Natural killer cell treated with Interleukin-12 subunit alpha and Interleukin-12 subunit beta and Interleukin-15 and Interleukin-18, amount 100 ng/mL, for 72 hours (primary cell): ENCODE measurements around the gene SIMC1. TPM values are rescaled to one million over a fixed set of nuclear protein-coding genes. Genes with fewer than 3 reads are reported as not detected.
"Not testable (repeated sequence)": the region's sequence is repeated elsewhere in the genome, so short reads cannot be mapped to it uniquely, and the experiment has no call there.

Source experiments
- ATAC-seq, 2 donors: fragments of 150-1000 bp; cut with Tn5 transposase in 1 of 2; sonication (Bioruptor Pico), chemical (Tn5 transposase) in 1 of 2; 2 replicates each; pipeline ENCODE4 v1.10.0; 2021
- DNase-seq: peaks from one replicate; pipeline ENCODE4 v3.0.0; 2022; ENCODE audit warnings: low spot score
- H3K27ac Mint-ChIP-seq, 2 donors: 1 replicate in 1 of 2; 2 replicates in 1 of 2; pipeline ENCODE4 v1.8.0; 2022; ENCODE audit warnings: mixed read lengths in 2 of 2, mild to moderate bottlenecking in 1 of 2, moderate library complexity in 1 of 2
- H3K27me3 Mint-ChIP-seq, 2 donors: 1 replicate in 1 of 2; 2 replicates in 1 of 2; pipeline ENCODE4 v1.8.0; 2022; ENCODE audit warnings: mixed read lengths in 2 of 2
- H3K36me3 Mint-ChIP-seq: one replicate; pipeline ENCODE4 v1.8.0; 2022; ENCODE audit warnings: mixed read lengths
- H3K4me1 Mint-ChIP-seq, 2 donors: 1 replicate in 1 of 2; 2 replicates in 1 of 2; pipeline ENCODE4 v1.8.0; 2022; ENCODE audit warnings: low read depth in 2 of 2, mixed read lengths in 2 of 2, mild to moderate bottlenecking in 1 of 2
- H3K4me3 Mint-ChIP-seq: one replicate; pipeline ENCODE4 v1.8.0; 2022; ENCODE audit warnings: mixed read lengths
- H3K9me3 Mint-ChIP-seq: 2 replicates; pipeline ENCODE4 v1.8.0; 2022; ENCODE audit warnings: mixed read lengths
- total RNA-seq, 2 donors: library from RNA; stranded (reverse); gene quantifications; one replicate each; pipeline ENCODE4 v1.2.3, GENCODE V29; 2022

The SIMC1 gene
- total RNA-seq, 2 donors from 2014 or later = 16.5 to 39.6 TPM

- not testable (repeated sequence) for DNase-seq, H3K4me1 Mint-ChIP-seq, H3K27me3 Mint-ChIP-seq, H3K36me3 Mint-ChIP-seq, H3K4me3 Mint-ChIP-seq, H3K27ac Mint-ChIP-seq, H3K9me3 Mint-ChIP-seq
- ATAC-seq = peak; percentile 38 to 82
Observed at GRCh38 chr5:176238645-176239283, 540 bp downstream of the SIMC1 start.

GRCh38 chr5:176239304-176239703 is 1.1 kb downstream of the SIMC1 start:
- not testable (repeated sequence) for H3K36me3 Mint-ChIP-seq, ATAC-seq, H3K9me3 Mint-ChIP-seq, H3K27ac Mint-ChIP-seq, DNase-seq, H3K4me3 Mint-ChIP-seq, H3K27me3 Mint-ChIP-seq, H3K4me1 Mint-ChIP-seq

- H3K4me3 Mint-ChIP-seq, ATAC-seq: not testable (repeated sequence)
Observed at GRCh38 chr5:176244318-176244717, 6.1 kb downstream of the SIMC1 start.

GRCh38 chr5:176245074-176245473 is 6.8 kb downstream of the SIMC1 start:
- H3K36me3 Mint-ChIP-seq, H3K27ac Mint-ChIP-seq, ATAC-seq, DNase-seq, H3K9me3 Mint-ChIP-seq, H3K27me3 Mint-ChIP-seq, H3K4me1 Mint-ChIP-seq, H3K4me3 Mint-ChIP-seq: not testable (repeated sequence)

More at GRCh38 chr5:176244318-176244717, 6.1 kb downstream of the SIMC1 start:
- H3K27me3 Mint-ChIP-seq, H3K36me3 Mint-ChIP-seq, H3K9me3 Mint-ChIP-seq, H3K4me1 Mint-ChIP-seq, DNase-seq, H3K27ac Mint-ChIP-seq: not testable (repeated sequence)

- H3K27me3 Mint-ChIP-seq, H3K27ac Mint-ChIP-seq, ATAC-seq, H3K9me3 Mint-ChIP-seq, H3K4me1 Mint-ChIP-seq, DNase-seq, H3K4me3 Mint-ChIP-seq, H3K36me3 Mint-ChIP-seq: not testable (repeated sequence)
Observed at GRCh38 chr5:176245489-176245888, 7.3 kb downstream of the SIMC1 start.

- not testable (repeated sequence) for DNase-seq, H3K27ac Mint-ChIP-seq, H3K27me3 Mint-ChIP-seq, ATAC-seq, H3K9me3 Mint-ChIP-seq, H3K36me3 Mint-ChIP-seq, H3K4me3 Mint-ChIP-seq
- peaks cover 4 to 11% of the 10 kb centered on the region in 2 donors for H3K4me1 Mint-ChIP-seq
Observed at GRCh38 chr5:176250691-176251090, 12.5 kb downstream of the SIMC1 start.

- DNase-seq = not testable (repeated sequence)
Observed at GRCh38 chr5:176252171-176252570, 13.9 kb downstream of the SIMC1 start.

GRCh38 chr5:176253370-176254065 is 15.3 kb downstream of the SIMC1 start:
- ATAC-seq, DNase-seq, H3K4me1 Mint-ChIP-seq, H3K27me3 Mint-ChIP-seq, H3K4me3 Mint-ChIP-seq, H3K9me3 Mint-ChIP-seq, H3K27ac Mint-ChIP-seq, H3K36me3 Mint-ChIP-seq: not testable (repeated sequence)

More at GRCh38 chr5:176252171-176252570, 13.9 kb downstream of the SIMC1 start:
- H3K27ac Mint-ChIP-seq, H3K4me3 Mint-ChIP-seq, ATAC-seq, H3K27me3 Mint-ChIP-seq, H3K9me3 Mint-ChIP-seq, H3K36me3 Mint-ChIP-seq: not testable (repeated sequence)
- peaks cover 4 to 11% of the 10 kb centered on the region in 2 donors for H3K4me1 Mint-ChIP-seq

- H3K27me3 Mint-ChIP-seq, H3K27ac Mint-ChIP-seq, ATAC-seq, H3K4me1 Mint-ChIP-seq, H3K36me3 Mint-ChIP-seq, H3K9me3 Mint-ChIP-seq, DNase-seq, H3K4me3 Mint-ChIP-seq: not testable (repeated sequence)
Observed at GRCh38 chr5:176254066-176254393, 15.8 kb downstream of the SIMC1 start.

GRCh38 chr5:176257871-176258505 is 19.8 kb downstream of the SIMC1 start:
- not testable (repeated sequence) for H3K4me3 Mint-ChIP-seq, H3K27ac Mint-ChIP-seq, ATAC-seq, H3K27me3 Mint-ChIP-seq, DNase-seq, H3K9me3 Mint-ChIP-seq, H3K4me1 Mint-ChIP-seq, H3K36me3 Mint-ChIP-seq

- DNase-seq, H3K27me3 Mint-ChIP-seq, H3K36me3 Mint-ChIP-seq, H3K9me3 Mint-ChIP-seq, H3K27ac Mint-ChIP-seq, H3K4me3 Mint-ChIP-seq, ATAC-seq, H3K4me1 Mint-ChIP-seq: not testable (repeated sequence)
Observed at GRCh38 chr5:176260682-176261081, 22.5 kb downstream of the SIMC1 start.

- H3K27ac Mint-ChIP-seq, H3K4me3 Mint-ChIP-seq, H3K36me3 Mint-ChIP-seq, DNase-seq, H3K27me3 Mint-ChIP-seq, H3K4me1 Mint-ChIP-seq, H3K9me3 Mint-ChIP-seq: not testable (repeated sequence)
- ATAC-seq = peak in 1 of 2 donors; percentile 62
Observed at GRCh38 chr5:176266448-176266847, 28.2 kb downstream of the SIMC1 start.

GRCh38 chr5:176289018-176289417 is 50.8 kb downstream of the SIMC1 start:
- H3K27ac Mint-ChIP-seq, DNase-seq: not testable (repeated sequence)

GRCh38 chr5:176290057-176290840 is 52.0 kb downstream of the SIMC1 start:
- H3K9me3 Mint-ChIP-seq, H3K36me3 Mint-ChIP-seq, H3K27ac Mint-ChIP-seq, H3K4me3 Mint-ChIP-seq, H3K4me1 Mint-ChIP-seq, H3K27me3 Mint-ChIP-seq, DNase-seq: not testable (repeated sequence)
- peak in 1 of 2 donors; percentile 45 for ATAC-seq

More at GRCh38 chr5:176289018-176289417, 50.8 kb downstream of the SIMC1 start:
- not testable (repeated sequence) for ATAC-seq, H3K9me3 Mint-ChIP-seq, H3K27me3 Mint-ChIP-seq, H3K4me3 Mint-ChIP-seq, H3K36me3 Mint-ChIP-seq, H3K4me1 Mint-ChIP-seq
